ENCODE results near the gene COLEC12.

DNA sequence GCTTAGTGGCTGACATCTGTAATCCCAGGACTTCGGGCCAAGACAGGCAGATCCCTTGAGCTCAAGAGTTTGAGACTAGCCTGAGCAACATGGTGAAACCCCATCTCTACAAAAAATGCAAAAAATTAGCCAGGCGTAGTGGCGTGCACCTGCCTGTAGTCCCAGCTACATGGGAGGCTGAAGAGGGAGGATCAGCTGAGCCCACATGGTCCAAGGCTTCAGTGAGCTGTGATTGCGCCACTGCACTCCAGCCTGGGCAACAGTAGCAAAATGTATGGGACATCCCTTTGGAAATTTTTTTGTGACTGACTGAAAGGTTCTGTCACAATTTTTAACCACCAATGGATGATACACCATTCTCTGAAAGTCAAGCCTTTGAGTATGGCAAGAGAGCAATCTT is 6.3 kb upstream of the COLEC12 start:
- TF ChIP-seq, protein P1, sequence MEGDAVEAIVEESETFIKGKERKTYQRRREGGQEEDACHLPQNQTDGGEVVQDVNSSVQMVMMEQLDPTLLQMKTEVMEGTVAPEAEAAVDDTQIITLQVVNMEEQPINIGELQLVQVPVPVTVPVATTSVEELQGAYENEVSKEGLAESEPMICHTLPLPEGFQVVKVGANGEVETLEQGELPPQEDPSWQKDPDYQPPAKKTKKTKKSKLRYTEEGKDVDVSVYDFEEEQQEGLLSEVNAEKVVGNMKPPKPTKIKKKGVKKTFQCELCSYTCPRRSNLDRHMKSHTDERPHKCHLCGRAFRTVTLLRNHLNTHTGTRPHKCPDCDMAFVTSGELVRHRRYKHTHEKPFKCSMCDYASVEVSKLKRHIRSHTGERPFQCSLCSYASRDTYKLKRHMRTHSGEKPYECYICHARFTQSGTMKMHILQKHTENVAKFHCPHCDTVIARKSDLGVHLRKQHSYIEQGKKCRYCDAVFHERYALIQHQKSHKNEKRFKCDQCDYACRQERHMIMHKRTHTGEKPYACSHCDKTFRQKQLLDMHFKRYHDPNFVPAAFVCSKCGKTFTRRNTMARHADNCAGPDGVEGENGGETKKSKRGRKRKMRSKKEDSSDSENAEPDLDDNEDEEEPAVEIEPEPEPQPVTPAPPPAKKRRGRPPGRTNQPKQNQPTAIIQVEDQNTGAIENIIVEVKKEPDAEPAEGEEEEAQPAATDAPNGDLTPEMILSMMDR (IDR thresholded peaks at IDR 0.05; ENCODE audit: poor library complexity), result no peak
- TF ChIP-seq EZH2 (IDR thresholded peaks at IDR 0.05; ENCODE audit: borderline replicate concordance), result no peak
